ENCODE measurements around the gene RBFOX2.

GRCh38 chr22:35944458-35944857, 84.2 kb downstream of the RBFOX2 start:
- TF ChIP-seq CTCF (IDR thresholded peaks at IDR 0.05), result no peak
- TF ChIP-seq POLR2A (IDR thresholded peaks at IDR 0.05), result no peak

Data from Peyer's patch (tissue), 4 donors.